Measurements from ENCODE around the gene PEX14.

PEX14 gene

GRCh38 chr1:10617318-10617717, 142.6 kb downstream of the PEX14 start:
- Histone ChIP-seq H3K36me3 (peaks cover 46% of the 10 kb centered on the region; the same call in 1 of the 2 replicates), H3K9me3 (no peaks in the 10 kb centered on the region), H4K20me1 (peaks cover 35% of the 10 kb centered on the region), H3K4me1 (0 out of 2 replicates have a peak, but pooled peaks cover 3% of the 10 kb centered on the region), H3K4me3 (no peak overlapping the region), H3K9ac (no peak overlapping the region), H3K4me2 (no peak overlapping the region), H3K27me3 (no peaks in the 10 kb centered on the region), H3K27ac (no peak overlapping the region)
- TF ChIP-seq Cebpa-rat (IDR thresholded peaks at IDR 0.05), result no peak

GRCh38 chr1:10617931-10618885, 143.5 kb downstream of the PEX14 start:
- Histone ChIP-seq H3K9ac (no peak overlapping the region), H3K36me3 (peaks cover 44% of the 10 kb centered on the region), H3K9me3 (no peaks in the 10 kb centered on the region), H3K27me3 (no peaks in the 10 kb centered on the region), H3K4me3 (no peak overlapping the region), H3K27ac (no peak overlapping the region), H4K20me1 (peaks cover 29% of the 10 kb centered on the region), H3K4me2 (no peak overlapping the region), H3K4me1 (0 out of 2 replicates have a peak, but pooled peaks cover 3% of the 10 kb centered on the region)
- no peak for TF ChIP-seq Cebpa-rat (IDR thresholded peaks at IDR 0.05)

GRCh38 chr1:10620776-10621175, 146.0 kb downstream of the PEX14 start:
- Histone ChIP-seq H3K4me2 (no peak overlapping the region), H3K4me1 (0 out of 2 replicates have a peak, but pooled peaks cover 3% of the 10 kb centered on the region), H3K9me3 (no peaks in the 10 kb centered on the region), H3K27ac (no peak overlapping the region), H3K36me3 (peaks cover 58% of the 10 kb centered on the region), H3K4me3 (no peak overlapping the region), H3K27me3 (no peaks in the 10 kb centered on the region), H3K9ac (no peak overlapping the region), H4K20me1 (peaks cover 5% of the 10 kb centered on the region)
- TF ChIP-seq Cebpa-rat (IDR thresholded peaks at IDR 0.05), result no peak

- TF ChIP-seq Cebpa-rat (IDR thresholded peaks at IDR 0.05), result no peak
- H3K9ac ChIP-seq, result no peak overlapping the region
- no peak overlapping the region for H3K4me2 ChIP-seq
- peaks cover 64% of the 10 kb centered on the region for H3K36me3 ChIP-seq
- H3K4me1 ChIP-seq, result 0 out of 2 replicates have a peak, but pooled peaks cover 3% of the 10 kb centered on the region
- H3K9me3 ChIP-seq, result no peaks in the 10 kb centered on the region
- no peaks in the 10 kb centered on the region for H4K20me1 ChIP-seq
- H3K4me3 ChIP-seq, result no peak overlapping the region
- no peak overlapping the region for H3K27ac ChIP-seq
- no peaks in the 10 kb centered on the region for H3K27me3 ChIP-seq
Observed at GRCh38 chr1:10621906-10622305, 147.2 kb downstream of the PEX14 start.

- peaks cover 63% of the 10 kb centered on the region for H3K36me3 ChIP-seq
- H3K27me3 ChIP-seq, result no peaks in the 10 kb centered on the region
- H3K9ac ChIP-seq, result no peak overlapping the region
- no peak overlapping the region for H3K27ac ChIP-seq
- no peak overlapping the region for H3K4me2 ChIP-seq
- H3K9me3 ChIP-seq, result no peaks in the 10 kb centered on the region
- no peak for TF ChIP-seq Cebpa-rat (IDR thresholded peaks at IDR 0.05)
- no peaks in the 10 kb centered on the region for H4K20me1 ChIP-seq
- H3K4me1 ChIP-seq, result 0 out of 2 replicates have a peak, but pooled peaks cover 10% of the 10 kb centered on the region
- H3K4me3 ChIP-seq, result no peak overlapping the region
Observed at GRCh38 chr1:10622910-10623685, 148.3 kb downstream of the PEX14 start.

- Histone ChIP-seq H3K9ac (no peak overlapping the region), H3K27me3 (no peaks in the 10 kb centered on the region), H3K36me3 (peaks cover 57% of the 10 kb centered on the region), H3K9me3 (no peaks in the 10 kb centered on the region), H3K4me1 (peaks cover 14% of the 10 kb centered on the region), H3K27ac (no peak overlapping the region), H3K4me3 (no peak overlapping the region), H3K4me2 (no peak overlapping the region), H4K20me1 (no peaks in the 10 kb centered on the region)
- TF ChIP-seq Cebpa-rat (IDR thresholded peaks at IDR 0.05), result no peak
Observed at GRCh38 chr1:10623686-10624145, 149.0 kb downstream of the PEX14 start.

GRCh38 chr1:10624256-10625050, 149.7 kb downstream of the PEX14 start:
- no peak overlapping the region for H3K4me2 ChIP-seq
- TF ChIP-seq Cebpa-rat (IDR thresholded peaks at IDR 0.05), result no peak

GRCh38 chr1:10625076-10625475, 150.3 kb downstream of the PEX14 start:
- H4K20me1 ChIP-seq, result no peaks in the 10 kb centered on the region
- H3K27me3 ChIP-seq, result no peaks in the 10 kb centered on the region
- H3K4me1 ChIP-seq, result peaks cover 28% of the 10 kb centered on the region
- no peak overlapping the region for H3K4me3 ChIP-seq
- H3K9me3 ChIP-seq, result no peaks in the 10 kb centered on the region
- H3K27ac ChIP-seq, result no peak overlapping the region
- H3K9ac ChIP-seq, result no peak overlapping the region
- TF ChIP-seq Cebpa-rat (IDR thresholded peaks at IDR 0.05), result no peak
- no peak overlapping the region for H3K4me2 ChIP-seq
- peaks cover 46% of the 10 kb centered on the region for H3K36me3 ChIP-seq

More at GRCh38 chr1:10624256-10625050, 149.7 kb downstream of the PEX14 start:
- Histone ChIP-seq H3K4me1 (peaks cover 22% of the 10 kb centered on the region), H3K9me3 (no peaks in the 10 kb centered on the region), H3K27me3 (no peaks in the 10 kb centered on the region), H3K4me3 (no peak overlapping the region), H3K36me3 (peaks cover 51% of the 10 kb centered on the region), H3K27ac (no peak overlapping the region), H3K9ac (no peak overlapping the region), H4K20me1 (no peaks in the 10 kb centered on the region)

- no peak overlapping the region for H3K4me3 ChIP-seq
- H3K27me3 ChIP-seq, result no peaks in the 10 kb centered on the region
- H3K27ac ChIP-seq, result 0 out of 2 replicates have a peak overlapping the region, but pooled peaks have one; percentile 35
- H3K9ac ChIP-seq, result no peak overlapping the region
- no peak overlapping the region for H3K4me2 ChIP-seq
- H4K20me1 ChIP-seq, result no peaks in the 10 kb centered on the region
- no peak for TF ChIP-seq Cebpa-rat (IDR thresholded peaks at IDR 0.05)
- H3K9me3 ChIP-seq, result no peaks in the 10 kb centered on the region
- H3K4me1 ChIP-seq, result peaks cover 33% of the 10 kb centered on the region
- H3K36me3 ChIP-seq, result peaks cover 45% of the 10 kb centered on the region
Observed at GRCh38 chr1:10625554-10625953, 150.8 kb downstream of the PEX14 start.

All from BLaER1 (cell line).